ENCODE data around the gene ARRDC3. TPM values are rescaled to one million over a fixed set of nuclear protein-coding genes. Genes with fewer than 3 reads are reported as not detected.

ARRDC3 gene, protein sequence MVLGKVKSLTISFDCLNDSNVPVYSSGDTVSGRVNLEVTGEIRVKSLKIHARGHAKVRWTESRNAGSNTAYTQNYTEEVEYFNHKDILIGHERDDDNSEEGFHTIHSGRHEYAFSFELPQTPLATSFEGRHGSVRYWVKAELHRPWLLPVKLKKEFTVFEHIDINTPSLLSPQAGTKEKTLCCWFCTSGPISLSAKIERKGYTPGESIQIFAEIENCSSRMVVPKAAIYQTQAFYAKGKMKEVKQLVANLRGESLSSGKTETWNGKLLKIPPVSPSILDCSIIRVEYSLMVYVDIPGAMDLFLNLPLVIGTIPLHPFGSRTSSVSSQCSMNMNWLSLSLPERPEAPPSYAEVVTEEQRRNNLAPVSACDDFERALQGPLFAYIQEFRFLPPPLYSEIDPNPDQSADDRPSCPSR
- total RNA-seq (10 to 100 TPM; 11.4 to 79.6 (median 24.9) TPM), polyA plus RNA-seq (1 to 10 TPM; 7.3 to 8.5 TPM)

DNA sequence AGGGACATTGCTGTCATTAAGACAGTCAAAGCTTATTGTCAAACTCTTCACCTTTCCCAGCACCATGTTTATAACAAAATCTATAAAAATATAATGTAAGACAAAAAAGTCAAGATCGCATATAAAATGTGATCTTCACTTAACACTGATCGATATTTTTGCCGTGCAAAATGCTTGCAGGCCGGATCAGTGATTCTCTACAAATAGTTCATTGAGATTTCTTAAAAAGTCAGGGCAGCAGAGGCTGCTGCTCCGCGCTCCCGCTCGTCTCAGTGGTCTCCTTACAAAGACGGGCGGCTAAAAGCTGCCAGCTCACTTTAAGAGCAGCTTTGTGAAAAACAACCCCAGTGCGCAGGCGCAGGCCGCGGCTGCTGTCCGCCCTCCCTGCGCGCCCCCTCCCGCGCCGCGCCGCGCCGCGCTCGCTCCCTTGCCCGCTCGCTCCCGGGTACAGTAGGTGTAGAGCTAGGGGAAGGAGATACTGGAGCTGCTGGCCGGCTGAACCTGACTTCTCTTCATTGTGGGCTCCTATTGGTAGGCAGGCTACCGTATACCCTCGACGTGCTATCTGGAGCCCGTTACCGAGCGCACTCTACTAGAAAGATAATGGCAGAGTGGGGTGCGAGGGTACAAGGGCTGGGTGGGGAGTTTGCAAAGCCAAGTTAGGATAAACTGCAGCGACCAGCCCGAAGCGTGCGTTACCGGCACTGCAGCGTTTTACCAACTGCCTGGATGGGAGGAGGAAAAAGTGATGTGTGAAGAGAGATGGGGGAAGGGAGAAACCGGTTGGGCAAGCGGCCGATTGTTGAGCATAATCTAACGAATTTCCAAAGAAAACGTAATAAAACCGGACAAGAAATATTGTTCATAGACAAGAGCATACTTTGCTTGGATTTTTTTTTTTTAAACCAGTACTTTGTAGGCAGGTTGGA is at the start of gene ARRDC3:
Gene ARRDC3 (minus strand): TSS at position 291 of the 929 bp plus-strand sequence. CDS start 225 bp downstream, at position 66.
- FAIRE-seq (no peak), ATAC-seq (peak; percentile 62 to 71 (median 67)), DNase-seq (peak; percentile 93 to 99 (median 96))
- peak within 1 kb of the TSS; percentile 97 to 100 (median 99) for H3K27ac ChIP-seq
- peak within 1 kb of the TSS; percentile 57 to 80 (median 58) for H3K4me3 ChIP-seq
- 0% methylated on average over 49 of the region's 49 CpGs for WGBS, 2 donors
- H3K9me3 ChIP-seq: no peaks in the 10 kb centered on the region
- no peaks in the 10 kb centered on the region for H3K27me3 ChIP-seq
- no peaks in the 10 kb centered on the region for H3K36me3 ChIP-seq
- H3K4me1 ChIP-seq: peaks cover 5 to 9% (median 8%) of the 10 kb centered on the region in 3 donors
- TF ChIP-seq, protein P1, sequence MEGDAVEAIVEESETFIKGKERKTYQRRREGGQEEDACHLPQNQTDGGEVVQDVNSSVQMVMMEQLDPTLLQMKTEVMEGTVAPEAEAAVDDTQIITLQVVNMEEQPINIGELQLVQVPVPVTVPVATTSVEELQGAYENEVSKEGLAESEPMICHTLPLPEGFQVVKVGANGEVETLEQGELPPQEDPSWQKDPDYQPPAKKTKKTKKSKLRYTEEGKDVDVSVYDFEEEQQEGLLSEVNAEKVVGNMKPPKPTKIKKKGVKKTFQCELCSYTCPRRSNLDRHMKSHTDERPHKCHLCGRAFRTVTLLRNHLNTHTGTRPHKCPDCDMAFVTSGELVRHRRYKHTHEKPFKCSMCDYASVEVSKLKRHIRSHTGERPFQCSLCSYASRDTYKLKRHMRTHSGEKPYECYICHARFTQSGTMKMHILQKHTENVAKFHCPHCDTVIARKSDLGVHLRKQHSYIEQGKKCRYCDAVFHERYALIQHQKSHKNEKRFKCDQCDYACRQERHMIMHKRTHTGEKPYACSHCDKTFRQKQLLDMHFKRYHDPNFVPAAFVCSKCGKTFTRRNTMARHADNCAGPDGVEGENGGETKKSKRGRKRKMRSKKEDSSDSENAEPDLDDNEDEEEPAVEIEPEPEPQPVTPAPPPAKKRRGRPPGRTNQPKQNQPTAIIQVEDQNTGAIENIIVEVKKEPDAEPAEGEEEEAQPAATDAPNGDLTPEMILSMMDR (IDR thresholded peaks at IDR 0.05): no peak
- intact Hi-C loops (cut with DNase I): loop anchor here in 2 of 3 donors (5.0 to 10.0 kb wide), 4 partner anchors 101 to 518 kb away; no protein-coding TSS in a partner anchor

DNA sequence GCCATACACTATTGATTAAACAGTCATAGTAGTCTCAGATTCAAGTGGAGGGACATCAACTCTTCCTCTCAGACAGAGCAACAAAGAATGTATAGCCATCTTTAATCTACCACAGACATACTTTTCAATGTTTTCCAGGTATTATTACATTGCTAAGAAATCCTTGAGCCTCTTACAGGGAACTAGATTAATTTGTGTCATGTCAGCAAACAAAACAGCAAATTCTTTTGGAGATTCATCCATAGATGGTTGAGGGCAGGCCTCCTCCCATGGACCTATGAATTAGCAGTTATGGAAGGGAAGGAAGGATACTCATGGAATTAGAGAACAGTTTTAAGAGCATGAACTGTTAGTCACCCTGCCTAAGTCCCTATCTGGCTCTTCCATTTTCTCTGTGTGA is 47.8 kb upstream of the ARRDC3 start:
- Histone ChIP-seq H3K4me3 (no peak overlapping the region), H3K27me3 (no peaks in the 10 kb centered on the region), H3K36me3 (no peaks in the 10 kb centered on the region), H3K4me1 (no peaks in the 10 kb centered on the region), H3K9me3 (no peaks in the 10 kb centered on the region), H3K27ac (no peak overlapping the region)
- intact Hi-C loops (cut with DNase I): no loop called here
- TF ChIP-seq, protein P1 (IDR thresholded peaks at IDR 0.05): no peak
- FAIRE-seq: no peak
- DNase-seq: no peak
- ATAC-seq: no peak

DNA sequence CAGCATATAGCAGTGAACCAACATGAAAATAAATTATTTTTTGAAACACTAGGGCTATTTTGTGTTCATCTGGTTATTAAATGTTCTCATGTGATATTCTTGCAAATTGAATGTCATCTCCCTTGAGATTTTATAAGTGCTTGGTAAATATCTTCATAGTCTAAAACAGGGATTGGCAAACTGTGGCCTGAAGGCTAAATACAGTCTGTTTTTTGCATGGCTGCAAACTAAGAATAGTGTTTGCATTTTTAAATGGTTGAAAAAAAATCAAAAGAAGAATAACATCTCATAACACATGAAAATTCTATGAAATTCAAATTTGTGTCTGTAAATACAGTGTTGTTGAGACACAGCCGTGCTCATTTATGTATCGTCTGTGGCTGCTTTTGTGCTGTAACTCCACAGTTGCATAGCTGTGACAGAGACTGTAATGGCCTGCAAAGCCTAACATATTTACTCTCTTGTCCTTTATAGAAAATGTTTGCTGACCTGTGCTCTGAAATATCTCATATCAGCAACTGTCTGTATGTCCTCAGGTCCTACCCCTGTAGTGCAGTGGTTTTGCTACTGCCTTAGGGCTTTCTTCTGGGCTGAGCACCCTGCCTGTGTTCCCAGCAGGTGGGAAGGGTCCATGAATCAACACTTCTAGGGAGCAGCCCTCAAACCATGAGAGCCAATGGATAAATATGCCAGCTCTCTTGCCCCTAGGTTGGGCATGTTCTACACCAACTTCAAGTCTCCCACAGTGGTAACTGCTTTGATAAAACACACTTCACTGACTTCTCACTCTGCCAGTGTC is 41.7 kb upstream of the ARRDC3 start:
- DNase-seq: no peak
- no peak for FAIRE-seq
- no peaks in the 10 kb centered on the region for H3K9me3 ChIP-seq
- ATAC-seq: no peak
- H3K4me1 ChIP-seq: no peaks in the 10 kb centered on the region
- no peaks in the 10 kb centered on the region for H3K27me3 ChIP-seq
- TF ChIP-seq, protein P1 (IDR thresholded peaks at IDR 0.05): no peak
- 95 to 96% methylated on average over 2 of the region's 2 CpGs for WGBS, 2 donors
- no peak overlapping the region for H3K4me3 ChIP-seq
- intact Hi-C loops (cut with DNase I): no loop called here
- H3K36me3 ChIP-seq: no peaks in the 10 kb centered on the region
- H3K27ac ChIP-seq: no peak overlapping the region

DNA sequence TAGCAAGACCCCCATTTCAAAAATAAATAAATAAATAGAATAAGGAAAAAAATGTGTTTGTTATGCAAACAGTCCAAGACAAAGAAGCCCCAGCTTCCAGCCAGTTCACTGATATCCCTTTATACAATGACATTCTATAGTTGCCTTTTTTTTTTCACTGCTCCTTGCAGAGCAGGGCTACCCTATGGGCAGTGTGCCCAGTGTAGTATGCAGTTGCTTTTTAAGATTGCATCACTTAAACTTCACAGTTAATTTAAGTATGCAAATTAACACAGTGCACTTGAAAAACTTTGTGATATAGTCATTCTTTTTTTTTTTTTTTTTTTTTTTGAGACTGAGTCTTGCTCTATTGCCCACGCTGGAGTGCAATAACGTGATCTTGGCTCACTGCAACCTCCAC is 40.8 kb upstream of the ARRDC3 start:
- DNase-seq (no peak), ATAC-seq (no peak), FAIRE-seq (no peak)
- no peaks in the 10 kb centered on the region for H3K9me3 ChIP-seq
- no peaks in the 10 kb centered on the region for H3K4me1 ChIP-seq
- 86 to 89% methylated on average over 2 of the region's 2 CpGs for WGBS, 2 donors
- no peaks in the 10 kb centered on the region for H3K27me3 ChIP-seq
- intact Hi-C loops (cut with DNase I): no loop called here
- H3K36me3 ChIP-seq: no peaks in the 10 kb centered on the region
- TF ChIP-seq, protein P1 (IDR thresholded peaks at IDR 0.05): no peak
- H3K4me3 ChIP-seq: no peak overlapping the region
- no peak overlapping the region for H3K27ac ChIP-seq
